HG02623 (cell line): ENCODE data around the gene STEAP1.
"Not testable (repeated sequence)": the region's sequence is repeated elsewhere in the genome, so short reads cannot be mapped to it uniquely, and the experiment has no call there.

Experiments used
- ATAC-seq: cut with Tn5 transposase; IDR thresholded peaks from one replicate; pipeline ENCODE4 v1.9.1; 2021; ENCODE audit warnings: moderate library complexity; ENCODE audit not compliant: unreplicated experiment

STEAP1 gene

GRCh38 chr7:90153943-90154771, at the start of gene STEAP1:
STEAP1 (plus strand) TSS chr7:90154469; CDS start chr7:90159789, 5,320 bp downstream.
- peak; percentile 98 for ATAC-seq

GRCh38 chr7:90114972-90115371, 39.3 kb upstream of the STEAP1 start:
- ATAC-seq = not testable (repeated sequence)

GRCh38 chr7:90118551-90119177, 35.6 kb upstream of the STEAP1 start:
- not testable (repeated sequence) for ATAC-seq

GRCh38 chr7:90119178-90119971, 34.9 kb upstream of the STEAP1 start:
- no peak for ATAC-seq

DNA sequence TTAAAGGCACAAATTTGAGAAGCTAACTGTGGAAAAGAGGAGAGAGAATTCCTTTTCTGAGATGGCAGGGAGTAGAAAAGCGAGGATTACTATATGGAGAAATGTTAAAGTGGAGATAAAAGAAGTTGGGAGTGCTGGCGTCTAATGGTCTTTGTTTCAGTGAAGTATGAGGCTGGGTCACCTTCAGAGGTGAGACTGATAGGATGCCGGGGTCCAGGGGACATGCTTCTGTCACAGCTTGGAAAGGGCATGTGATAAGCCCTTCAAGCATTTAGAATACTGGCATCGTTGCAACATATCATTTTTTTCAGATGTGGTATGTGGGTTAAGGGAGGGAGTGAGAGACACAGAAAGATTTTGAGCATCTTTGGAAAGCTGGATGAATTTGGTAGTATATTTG, 34.1 kb upstream of the STEAP1 start:
- ATAC-seq = not testable (repeated sequence)

DNA sequence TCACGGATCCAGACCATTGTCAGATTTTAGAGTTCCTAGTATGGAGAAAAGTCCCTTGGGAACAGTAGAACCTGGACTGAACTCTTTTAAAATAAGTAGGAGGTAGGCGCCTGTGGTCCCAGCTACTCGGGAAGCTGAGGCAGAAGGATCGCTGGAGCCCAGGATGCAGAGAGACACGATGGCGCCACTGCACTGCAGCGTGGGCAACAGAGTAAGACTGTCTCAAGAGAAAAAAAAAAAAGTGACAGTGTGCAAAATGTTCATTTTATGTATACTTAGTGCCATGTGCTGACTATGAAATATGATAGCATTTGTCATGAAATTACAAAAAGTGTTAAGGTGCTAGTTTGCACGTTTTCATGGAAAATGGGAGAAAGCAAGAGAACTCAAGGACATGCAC, 22.5 kb upstream of the STEAP1 start:
- not testable (repeated sequence) for ATAC-seq

DNA sequence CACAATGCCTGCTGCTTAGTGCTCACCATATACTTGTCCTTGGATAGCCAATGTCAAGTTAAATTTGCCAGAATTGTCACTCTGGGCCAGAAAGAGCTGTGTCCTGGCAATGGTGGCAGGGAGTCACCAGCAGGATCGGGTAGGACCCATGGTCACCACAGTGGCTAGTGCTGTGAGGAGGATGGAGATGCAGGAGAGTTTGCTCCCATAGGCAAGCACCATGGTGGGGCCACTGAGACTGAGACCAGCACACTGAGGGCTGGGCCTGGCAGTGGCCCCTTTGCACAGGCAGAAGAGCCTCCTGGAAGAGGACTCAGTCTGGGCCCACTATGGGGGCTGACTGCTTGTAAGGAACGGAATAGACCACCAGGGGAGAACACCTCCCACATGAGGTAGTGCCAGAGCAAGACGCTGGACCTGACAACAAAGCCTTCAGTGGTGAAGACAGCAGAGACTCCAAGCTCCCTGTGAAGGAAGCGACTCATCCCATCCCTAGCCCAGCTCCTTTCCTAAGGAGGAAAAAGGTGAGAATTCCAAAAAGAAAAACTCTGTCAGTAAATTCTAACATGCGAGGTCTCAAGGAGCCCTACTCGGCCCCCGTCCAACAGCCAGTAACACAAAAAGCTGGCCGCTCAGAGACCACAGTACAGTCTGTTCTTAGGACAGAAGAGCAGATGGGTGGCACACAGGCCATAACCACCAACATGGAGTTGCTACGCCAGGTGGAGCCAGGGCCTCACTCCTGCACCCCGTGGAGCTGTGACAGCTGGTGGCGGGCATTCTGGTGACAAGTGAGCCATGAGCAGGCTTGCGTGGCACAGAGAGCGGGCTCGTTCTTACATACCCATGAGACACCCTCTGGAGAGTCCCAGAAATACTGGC, 6.9 kb upstream of the STEAP1 start:
- not testable (repeated sequence) for ATAC-seq

- not testable (repeated sequence) for ATAC-seq
Observed at GRCh38 chr7:90149428-90149827, 4.8 kb upstream of the STEAP1 start.

DNA sequence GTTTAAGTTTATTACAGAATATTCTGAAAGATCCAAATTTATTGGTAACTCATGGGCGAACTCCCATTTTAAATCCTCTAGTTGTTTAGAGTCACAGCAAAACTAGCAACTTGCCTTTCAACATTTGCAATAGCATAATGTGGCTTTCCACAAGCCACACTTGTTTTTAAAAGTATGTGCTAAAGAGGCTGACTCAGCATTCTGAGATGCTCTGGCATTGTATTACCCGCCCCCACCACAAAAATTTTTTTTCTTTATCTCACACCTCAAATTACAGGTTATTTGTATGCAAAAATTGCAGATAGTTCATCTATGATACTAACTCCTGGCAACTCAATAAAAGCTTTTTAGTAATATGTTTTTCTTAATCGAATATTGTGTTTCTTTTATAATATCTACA, 2.4 kb upstream of the STEAP1 start:
- ATAC-seq = not testable (repeated sequence)

DNA sequence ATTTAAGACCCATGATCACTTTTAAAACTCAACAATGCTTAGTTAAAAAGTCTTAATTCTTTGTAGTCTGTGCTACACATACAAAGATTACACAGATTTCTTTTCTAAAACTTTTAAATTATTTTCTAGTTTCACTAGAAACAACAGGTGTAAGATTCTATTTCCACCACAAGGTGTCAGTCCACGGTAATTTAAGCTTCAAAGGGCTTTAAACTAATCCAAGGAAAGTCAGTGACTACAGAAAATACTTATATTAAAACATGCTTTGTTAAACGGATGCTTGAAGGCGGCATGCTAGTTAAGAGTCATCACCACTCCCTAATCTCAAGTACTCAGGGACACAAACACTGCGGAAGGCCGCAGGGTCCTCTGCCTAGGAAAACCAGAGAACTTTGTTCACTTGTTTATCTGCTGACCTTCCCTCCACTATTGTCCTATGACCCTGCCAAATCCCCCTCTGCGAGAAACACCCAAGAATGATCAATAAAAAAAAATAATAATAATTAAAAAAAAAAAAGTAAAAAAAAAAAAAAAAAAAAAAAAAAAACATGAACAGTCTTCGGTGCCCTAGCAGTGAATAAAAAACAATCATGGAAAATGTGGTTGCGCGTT, 1.5 kb upstream of the STEAP1 start:
- ATAC-seq = not testable (repeated sequence)

- no peak for ATAC-seq
Observed at GRCh38 chr7:90155206-90155605, 937 bp downstream of the STEAP1 start.

DNA sequence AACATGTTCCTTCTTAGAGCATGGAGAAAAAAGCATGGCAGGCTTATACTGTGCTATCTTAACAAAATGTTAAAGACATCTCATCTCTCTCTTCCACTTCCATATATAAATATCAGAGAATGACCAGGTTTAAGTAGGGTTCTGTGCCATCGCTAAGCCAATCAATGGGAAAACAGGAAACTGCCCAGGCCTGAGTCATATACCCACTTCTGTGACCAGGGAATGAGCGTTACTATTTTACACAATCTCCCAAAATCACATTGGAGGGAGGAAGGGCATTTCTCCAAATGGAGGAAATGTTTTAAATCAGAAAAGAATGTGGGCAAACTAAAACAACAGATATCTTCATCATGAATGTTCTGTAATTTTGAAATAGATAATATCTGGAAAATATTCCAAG, 3.1 kb downstream of the STEAP1 start:
- ATAC-seq = not testable (repeated sequence)

GRCh38 chr7:90157761-90158350, 3.6 kb downstream of the STEAP1 start:
- not testable (repeated sequence) for ATAC-seq

DNA sequence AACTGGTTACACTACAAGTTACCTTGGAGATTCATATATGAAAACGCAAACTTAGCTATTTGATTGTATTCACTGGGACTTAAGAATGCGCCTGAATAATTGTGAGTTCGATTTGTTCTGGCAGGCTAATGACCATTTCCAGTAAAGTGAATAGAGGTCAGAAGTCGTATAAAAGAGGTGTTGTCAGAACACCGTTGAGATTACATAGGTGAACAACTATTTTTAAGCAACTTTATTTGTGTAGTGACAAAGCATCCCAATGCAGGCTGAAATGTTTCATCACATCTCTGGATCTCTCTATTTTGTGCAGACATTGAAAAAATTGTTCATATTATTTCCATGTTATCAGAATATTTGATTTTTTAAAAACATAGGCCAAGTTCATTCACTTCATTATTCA, 9.3 kb downstream of the STEAP1 start:
- no peak for ATAC-seq

DNA sequence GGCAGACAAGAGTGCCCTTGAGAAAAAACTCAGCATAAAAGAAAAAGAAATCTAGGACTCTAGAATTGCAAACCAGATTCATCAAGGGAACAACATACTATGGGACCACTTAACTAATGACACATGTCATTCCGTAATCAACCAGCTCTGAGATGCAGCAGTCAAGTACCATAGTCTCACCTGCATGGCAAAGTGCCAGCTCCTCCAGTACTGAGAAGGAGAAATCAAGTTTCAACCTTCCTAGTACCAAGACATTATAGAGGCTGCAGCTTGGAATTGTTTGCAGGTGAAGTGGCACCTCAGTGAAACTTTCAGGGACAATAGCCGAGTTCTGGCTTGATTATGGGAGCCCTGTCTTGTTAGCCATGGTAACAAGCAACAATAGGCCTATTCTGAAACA, 11.5 kb downstream of the STEAP1 start:
- ATAC-seq = no peak

GRCh38 chr7:90166153-90166552, 11.9 kb downstream of the STEAP1 start:
- ATAC-seq = no peak

GRCh38 chr7:90167361-90167760, 13.1 kb downstream of the STEAP1 start:
- ATAC-seq = no peak

DNA sequence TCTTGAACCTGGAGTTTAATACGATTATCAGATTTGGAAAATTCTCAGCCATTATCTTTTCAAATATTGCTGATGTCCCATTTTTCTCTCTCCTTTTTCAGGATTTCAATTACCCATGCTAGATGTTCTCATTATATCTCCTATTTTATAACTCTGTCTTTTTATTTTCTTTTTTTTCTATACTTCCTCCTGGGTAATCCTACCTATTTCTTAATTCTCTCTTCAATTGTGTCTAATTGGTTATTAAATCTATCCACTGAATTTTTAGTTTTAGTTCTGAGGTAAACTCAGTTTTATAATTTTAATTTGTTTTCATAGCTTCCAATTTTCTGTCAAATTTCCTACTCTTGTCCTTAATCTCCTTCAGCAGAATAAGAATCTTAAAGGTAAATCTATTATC, 15.6 kb downstream of the STEAP1 start:
- ATAC-seq = no peak

DNA sequence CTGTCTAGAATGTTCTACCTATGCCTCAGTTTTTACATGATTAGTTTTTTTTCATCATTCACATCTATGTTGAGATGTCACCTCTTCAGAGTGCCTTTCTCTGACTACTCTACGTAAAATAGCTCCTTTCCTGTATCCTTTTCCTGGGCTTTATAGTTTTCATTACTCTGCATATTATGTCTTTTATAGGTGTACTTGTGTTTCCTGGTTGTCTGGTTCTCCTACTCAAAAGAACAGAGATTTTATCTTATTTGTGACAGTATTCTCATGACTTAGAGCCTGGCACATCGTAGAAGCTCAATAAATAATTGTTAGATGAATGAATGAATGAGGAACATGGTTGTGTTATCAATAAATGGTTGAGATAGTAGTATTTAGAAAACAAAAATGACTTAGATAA, 17.9 kb downstream of the STEAP1 start:
- no peak for ATAC-seq

DNA sequence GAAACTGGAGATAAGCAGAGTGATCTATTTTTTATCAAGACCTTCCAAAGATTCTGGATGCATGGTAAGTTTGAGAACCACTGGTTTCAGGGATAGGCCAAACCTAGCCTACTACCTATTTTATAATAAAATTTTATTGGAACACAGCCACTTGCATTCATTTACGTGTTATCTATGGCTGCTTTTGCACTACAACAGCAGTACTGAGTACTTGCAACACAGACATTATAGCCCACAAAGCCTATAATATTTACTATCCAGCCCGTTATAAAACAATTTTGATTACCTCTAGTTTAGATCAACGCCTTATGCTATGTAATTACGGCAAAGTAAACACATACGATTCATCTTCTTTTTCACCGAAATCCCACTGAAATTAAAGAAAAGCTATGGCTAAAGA, 18.4 kb downstream of the STEAP1 start:
- ATAC-seq = no peak
